Activated effector memory CD4-positive, alpha-beta T cell treated with anti-CD3 and anti-CD28 coated beads, Interleukin-2, amount 50 U/mL, for 16 hours (primary cell): ENCODE results near the gene MAGEA12.
"Not testable (repeated sequence)": the region's sequence is repeated elsewhere in the genome, so short reads cannot be mapped to it uniquely, and the experiment has no call there.

Source experiments
- DNase-seq: peaks from one replicate; pipeline ENCODE4 v3.0.0-alpha.2; 2020

The MAGEA12 gene

GRCh38 chrX:152733261-152733975, at the start of gene MAGEA12, which contains the start of gene CSAG1:
MAGEA12 (plus strand) TSS chrX:152733757; CDS start chrX:152736162, 2,405 bp downstream.
CSAG1 (minus strand) TSS chrX:152733721; CDS start chrX:152732460, 1,261 bp downstream.
- no peak for DNase-seq

DNA sequence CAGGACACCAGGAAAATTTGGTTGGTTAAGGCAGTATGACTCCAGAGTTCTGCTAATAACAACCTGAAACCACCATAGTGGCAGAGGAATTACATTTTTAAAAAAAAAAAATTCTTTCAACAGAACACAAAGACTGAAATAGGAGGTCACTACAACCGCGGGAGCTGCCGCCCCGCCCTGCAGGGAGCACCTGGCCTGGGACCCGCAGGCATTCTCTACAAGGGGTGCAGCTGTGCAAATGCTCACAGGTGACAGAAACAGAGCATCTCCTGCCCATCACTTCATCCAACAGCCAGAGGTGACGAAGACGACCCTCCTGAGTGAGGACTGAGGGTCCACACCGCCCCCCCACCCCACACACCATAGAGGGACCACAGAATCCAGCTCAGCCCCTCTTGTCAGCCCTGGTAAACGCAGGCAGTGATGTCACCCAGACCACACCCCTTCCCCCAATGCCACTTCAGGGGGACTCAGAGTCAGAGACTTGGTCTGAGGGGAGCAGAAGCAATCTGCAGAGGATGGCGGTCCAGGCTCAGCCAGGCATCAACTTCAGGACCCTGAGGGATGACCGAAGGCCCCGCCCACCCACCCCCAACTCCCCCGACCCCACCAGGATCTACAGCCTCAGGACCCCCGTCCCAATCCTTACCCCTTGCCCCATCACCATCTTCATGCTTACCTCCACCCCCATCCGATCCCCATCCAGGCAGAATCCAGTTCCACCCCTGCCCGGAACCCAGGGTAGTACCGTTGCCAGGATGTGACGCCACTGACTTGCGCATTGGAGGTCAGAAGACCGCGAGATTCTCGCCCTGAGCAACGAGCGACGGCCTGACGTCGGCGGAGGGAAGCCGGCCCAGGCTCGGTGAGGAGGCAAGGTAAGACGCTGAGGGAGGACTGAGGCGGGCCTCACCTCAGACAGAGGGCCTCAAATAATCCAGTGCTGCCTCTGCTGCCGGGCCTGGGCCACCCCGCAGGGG, 35.3 kb upstream of the MAGEA12 start, which contains the start of gene MAGEA3:
TSS of gene MAGEA3 (plus strand) at position 843 of the 980 bp plus-strand sequence. CDS start 2,039 bp downstream, outside the sequence.
- DNase-seq = not testable (repeated sequence)

- DNase-seq = not testable (repeated sequence)
Measured at GRCh38 chrX:152700390-152700789, 33.2 kb upstream of the MAGEA12 start.

DNA sequence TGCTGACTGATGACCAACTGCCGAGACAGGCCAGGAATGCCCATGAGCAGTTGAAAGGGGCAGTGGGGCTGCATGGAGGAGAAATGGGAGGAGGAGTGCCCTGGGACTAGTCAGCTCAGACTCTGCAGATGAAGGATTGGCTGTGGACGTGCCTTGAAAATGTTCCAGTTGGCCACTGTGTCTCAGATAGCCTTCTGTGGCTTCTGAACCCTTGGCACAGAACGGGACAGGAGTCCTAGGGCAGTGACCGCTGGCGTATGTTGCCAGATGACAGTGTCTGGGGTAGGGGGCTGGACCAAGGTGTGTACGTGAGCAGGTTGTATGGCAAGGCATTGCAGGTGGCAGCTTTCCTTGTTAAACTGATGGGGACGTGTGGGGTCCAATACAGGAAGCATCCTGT, 27.1 kb upstream of the MAGEA12 start:
- not testable (repeated sequence) for DNase-seq

GRCh38 chrX:152709173-152709572, 24.4 kb upstream of the MAGEA12 start, which contains the start of gene CSAG2:
CSAG2 (minus strand) TSS chrX:152709273; CDS start chrX:152709112, 161 bp downstream.
- DNase-seq = not testable (repeated sequence)

- not testable (repeated sequence) for DNase-seq
Measured at GRCh38 chrX:152713195-152713594, 20.4 kb upstream of the MAGEA12 start.

- not testable (repeated sequence) for DNase-seq
Measured at GRCh38 chrX:152713815-152714787, 19.5 kb upstream of the MAGEA12 start, which contains the start of gene MAGEA2B. MAGEA2B (plus strand) TSS chrX:152714628; CDS start chrX:152717107, 2,479 bp downstream.

DNA sequence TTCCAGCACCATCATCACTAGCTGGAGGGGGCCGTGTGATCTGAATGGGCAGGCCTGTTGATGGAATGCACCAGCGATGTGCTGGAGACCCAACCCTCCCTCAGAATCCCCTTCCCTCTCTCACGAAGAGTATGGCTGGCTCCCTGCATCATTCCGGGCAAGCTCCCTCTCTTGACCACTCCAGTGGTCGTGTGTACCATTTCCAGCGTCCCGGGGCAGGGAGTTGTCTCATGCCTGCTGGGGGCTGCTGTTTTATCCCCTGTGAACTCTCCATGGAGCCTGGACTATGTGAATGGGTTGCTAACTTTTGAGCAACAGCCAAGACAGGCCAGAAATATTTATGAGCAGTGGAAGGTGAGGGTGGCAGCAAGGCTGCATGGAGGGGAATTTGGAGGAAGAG, 8.1 kb upstream of the MAGEA12 start:
- DNase-seq = no peak

GRCh38 chrX:152734143-152734858, 744 bp downstream of the MAGEA12 start:
- not testable (repeated sequence) for DNase-seq

GRCh38 chrX:152735101-152735500, 1.5 kb downstream of the MAGEA12 start:
- no peak for DNase-seq

GRCh38 chrX:152735860-152736511, 2.4 kb downstream of the MAGEA12 start:
- DNase-seq = no peak

- DNase-seq = not testable (repeated sequence)
Measured at GRCh38 chrX:152736528-152736927, 3.0 kb downstream of the MAGEA12 start.

DNA sequence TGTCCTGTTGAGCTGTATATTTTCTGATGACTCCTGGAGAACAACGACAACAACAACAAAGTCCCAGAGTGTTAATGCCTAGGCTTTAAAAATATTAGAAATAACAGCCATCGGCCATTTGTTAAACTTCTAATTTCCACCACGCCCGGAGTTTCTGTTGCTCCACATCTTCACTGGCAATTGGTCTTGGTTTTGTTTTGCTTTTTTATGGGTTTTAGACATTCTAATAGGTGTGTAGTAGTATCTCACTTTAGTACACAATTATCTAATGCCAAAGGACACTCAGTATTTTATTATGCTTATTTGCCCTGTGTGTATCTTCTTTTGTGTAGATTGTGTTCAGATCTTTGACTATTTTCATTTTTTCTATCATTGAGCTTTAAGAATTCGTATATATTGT, 5.0 kb downstream of the MAGEA12 start:
- no peak for DNase-seq

- not testable (repeated sequence) for DNase-seq
Measured at GRCh38 chrX:152753686-152754650, 20.4 kb downstream of the MAGEA12 start, which contains the start of gene MAGEA2. MAGEA2 (minus strand) TSS chrX:152753842; CDS start chrX:152751363, 2,479 bp downstream.

DNA sequence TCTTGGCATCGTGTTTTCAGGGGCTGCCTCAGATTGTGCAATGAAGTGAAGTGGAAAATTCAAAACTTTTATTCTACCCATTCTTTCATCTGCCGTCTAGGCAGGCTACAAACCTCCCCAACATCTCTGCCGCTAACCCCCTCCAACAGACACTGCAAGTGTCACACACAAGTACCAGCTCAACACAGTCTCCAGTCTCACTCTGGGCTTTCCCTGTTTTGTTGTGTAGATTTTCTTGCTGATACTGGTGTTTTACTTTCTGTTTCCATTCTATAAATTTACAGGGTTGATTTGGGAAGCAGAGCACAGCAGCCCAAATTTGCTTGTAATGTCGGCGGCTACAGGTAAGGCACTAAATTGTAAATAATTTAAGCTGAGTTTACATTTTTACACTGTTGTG, 21.3 kb downstream of the MAGEA12 start:
- not testable (repeated sequence) for DNase-seq

DNA sequence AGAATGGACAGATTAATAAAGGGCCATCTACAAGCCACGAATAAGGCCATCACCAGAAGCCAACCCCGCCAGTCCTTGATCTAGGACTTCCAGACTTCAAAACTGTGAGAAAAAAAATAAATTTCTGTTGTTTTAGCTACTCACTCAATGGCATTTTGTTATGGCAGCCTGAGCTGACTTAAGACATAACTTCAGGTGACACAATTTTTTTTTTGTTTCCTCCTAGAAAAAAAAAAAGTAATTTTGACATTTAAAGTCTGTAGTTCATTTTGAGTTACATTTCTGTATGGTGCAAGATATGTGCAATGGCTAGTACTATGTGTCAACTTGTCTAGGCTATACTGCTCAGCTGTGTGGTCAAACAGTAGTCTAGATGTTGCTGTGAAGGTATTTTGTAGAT, 25.4 kb downstream of the MAGEA12 start, which contains the start of gene CSAG3:
TSS of gene CSAG3 (plus strand) at position 301 of the 400 bp plus-strand sequence.
- DNase-seq = not testable (repeated sequence)

DNA sequence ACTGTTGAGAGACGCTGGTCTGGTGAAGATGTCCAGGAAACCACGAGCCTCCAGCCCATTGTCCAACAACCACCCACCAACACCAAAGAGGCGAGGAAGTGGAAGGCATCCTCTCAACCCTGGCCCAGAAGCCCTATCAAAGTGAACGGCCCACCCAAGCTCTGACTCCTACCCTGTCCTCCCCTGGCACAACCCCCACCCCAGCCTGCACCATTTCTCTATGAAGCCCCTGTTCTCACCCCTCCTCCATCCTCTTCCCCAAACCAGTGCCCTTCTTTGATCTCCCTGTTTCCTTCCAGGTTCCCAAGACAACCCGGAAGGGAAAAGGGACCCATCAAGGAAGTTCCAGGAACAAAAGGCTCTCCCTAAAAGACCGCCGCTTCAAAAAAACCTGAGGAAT, 26.0 kb downstream of the MAGEA12 start:
- DNase-seq = not testable (repeated sequence)

DNA sequence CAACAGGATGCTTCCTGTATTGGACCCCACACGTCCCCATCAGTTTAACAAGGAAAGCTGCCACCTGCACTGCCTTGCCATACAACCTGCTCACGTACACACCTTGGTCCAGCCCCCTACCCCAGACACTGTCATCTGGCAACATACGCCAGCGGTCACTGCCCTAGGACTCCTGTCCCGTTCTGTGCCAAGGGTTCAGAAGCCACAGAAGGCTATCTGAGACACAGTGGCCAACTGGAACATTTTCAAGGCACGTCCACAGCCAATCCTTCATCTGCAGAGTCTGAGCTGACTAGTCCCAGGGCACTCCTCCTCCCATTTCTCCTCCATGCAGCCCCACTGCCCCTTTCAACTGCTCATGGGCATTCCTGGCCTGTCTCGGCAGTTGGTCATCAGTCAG, 28.0 kb downstream of the MAGEA12 start:
- not testable (repeated sequence) for DNase-seq

DNA sequence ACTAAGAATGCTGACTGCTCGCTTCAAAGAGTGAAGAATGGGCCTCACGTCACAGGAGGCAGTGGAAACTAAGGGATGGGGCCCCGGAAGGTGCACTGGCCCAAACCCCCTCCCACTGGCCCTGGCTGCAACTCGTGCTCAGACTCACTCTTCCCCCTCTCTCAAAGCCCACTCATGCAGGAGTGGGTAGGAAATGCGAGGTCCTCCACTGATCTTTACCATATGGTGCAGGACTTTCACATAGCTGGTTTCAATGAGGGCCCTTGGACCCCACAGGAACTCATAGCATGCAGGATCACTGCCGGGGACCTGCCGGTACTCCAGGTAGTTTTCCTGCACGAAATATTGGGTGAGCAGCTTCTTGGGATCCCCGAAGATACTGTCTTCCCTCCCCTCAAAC, 33.0 kb downstream of the MAGEA12 start:
- not testable (repeated sequence) for DNase-seq
